ENCODE data around the gene ST6GALNAC3.

The ST6GALNAC3 gene

GRCh38 chr1:76430531-76430930 is 356.0 kb downstream of the ST6GALNAC3 start:
- in situ Hi-C loops (cut with HindIII; ENCODE audit: low sequenced_read_pairs) = no loop called here
- no peak for DNase-seq (ENCODE audit: low read depth)
- no peak overlapping the region for H3K4me3 ChIP-seq (ENCODE audit: low read depth, low read length)
- no peak for TF ChIP-seq CTCF (IDR thresholded peaks at IDR 0.05; ENCODE audit: low read depth, low read length, missing control alignments)

- DNase-seq (ENCODE audit: low read depth) = no peak
- in situ Hi-C loops (cut with HindIII; ENCODE audit: low sequenced_read_pairs) = no loop called here
- no peak overlapping the region for H3K4me3 ChIP-seq (ENCODE audit: low read depth, low read length)
- TF ChIP-seq CTCF (IDR thresholded peaks at IDR 0.05; ENCODE audit: low read depth, low read length, missing control alignments) = no peak
These were observed 359.0 kb downstream of the ST6GALNAC3 start for GRCh38 chr1:76433526-76433925.

- in situ Hi-C loops (cut with HindIII; ENCODE audit: low sequenced_read_pairs) = no loop called here
- no peak overlapping the region for H3K4me3 ChIP-seq (ENCODE audit: low read depth, low read length)
- no peak for DNase-seq (ENCODE audit: low read depth)
- no peak for TF ChIP-seq CTCF (IDR thresholded peaks at IDR 0.05; ENCODE audit: low read depth, low read length, missing control alignments)
These were observed 368.7 kb downstream of the ST6GALNAC3 start for GRCh38 chr1:76443217-76443616.

GRCh38 chr1:76444773-76445172 is 370.2 kb downstream of the ST6GALNAC3 start:
- no peak overlapping the region for H3K4me3 ChIP-seq (ENCODE audit: low read depth, low read length)
- DNase-seq (ENCODE audit: low read depth) = no peak
- TF ChIP-seq CTCF (IDR thresholded peaks at IDR 0.05; ENCODE audit: low read depth, low read length, missing control alignments) = no peak
- in situ Hi-C loops (cut with HindIII; ENCODE audit: low sequenced_read_pairs) = no loop called here

GRCh38 chr1:76450229-76450628 is 375.7 kb downstream of the ST6GALNAC3 start:
- no peak overlapping the region for H3K4me3 ChIP-seq (ENCODE audit: low read depth, low read length)
- no peak for DNase-seq (ENCODE audit: low read depth)
- TF ChIP-seq CTCF (IDR thresholded peaks at IDR 0.05; ENCODE audit: low read depth, low read length, missing control alignments) = no peak
- in situ Hi-C loops (cut with HindIII; ENCODE audit: low sequenced_read_pairs) = no loop called here

GRCh38 chr1:76463278-76463677 is 388.7 kb downstream of the ST6GALNAC3 start:
- no peak overlapping the region for H3K4me3 ChIP-seq (ENCODE audit: low read depth, low read length)
- in situ Hi-C loops (cut with HindIII; ENCODE audit: low sequenced_read_pairs) = no loop called here
- TF ChIP-seq CTCF (IDR thresholded peaks at IDR 0.05; ENCODE audit: low read depth, low read length, missing control alignments) = no peak
- no peak for DNase-seq (ENCODE audit: low read depth)

- no peak for TF ChIP-seq CTCF (IDR thresholded peaks at IDR 0.05; ENCODE audit: low read depth, low read length, missing control alignments)
- DNase-seq (ENCODE audit: low read depth) = no peak
- in situ Hi-C loops (cut with HindIII; ENCODE audit: low sequenced_read_pairs) = no loop called here
- H3K4me3 ChIP-seq (ENCODE audit: low read depth, low read length) = no peak overlapping the region
These were observed 389.3 kb downstream of the ST6GALNAC3 start for GRCh38 chr1:76463849-76464248.
